HepG2 (cell line): Measurements from ENCODE around the gene ANKRD10. TPM values are rescaled to one million over a fixed set of nuclear protein-coding genes. Genes with fewer than 3 reads are reported as not detected.

Experiments
- IKZF5 ChIP-seq: IDR thresholded peaks from 2 replicates; pipeline ENCODE4 v1.6.1; 2018; ENCODE audit warnings: missing genetic modification reagents, mild to moderate bottlenecking, missing compliant biosample characterization
- ISX ChIP-seq: sonication (generic); formaldehyde crosslinking; conservative IDR thresholded peaks from 2 replicates; pipeline ENCODE4 v1.5.0; 2020; ENCODE audit warnings: missing genetic modification reagents
- MZF1 ChIP-seq: sonication (generic); formaldehyde crosslinking; IDR thresholded peaks from 2 replicates; pipeline ENCODE4 v1.8.1; 2023; ENCODE audit warnings: mild to moderate bottlenecking, missing genetic modification reagents, borderline replicate concordance
- NCOA1 ChIP-seq: sonication (generic); formaldehyde crosslinking; IDR thresholded peaks from 2 replicates; pipeline ENCODE4 v1.9.0; 2021; ENCODE audit warnings: missing genetic modification reagents
- PHF20 ChIP-seq: sonication (generic); formaldehyde crosslinking; IDR thresholded peaks from 2 replicates; pipeline ENCODE4 v1.5.0; 2020; ENCODE audit warnings: mild to moderate bottlenecking, missing genetic modification reagents
- REPIN1 ChIP-seq: sonication (generic); formaldehyde crosslinking; IDR thresholded peaks from 2 replicates; pipeline ENCODE4 v1.8.0; 2022; ENCODE audit warnings: missing genetic modification reagents, low read depth, mild to moderate bottlenecking, borderline replicate concordance
- ZBTB10 ChIP-seq: sonication (generic); formaldehyde crosslinking; IDR thresholded peaks from 2 replicates; pipeline ENCODE4 v1.4.0; 2020; ENCODE audit warnings: missing genetic modification reagents, borderline replicate concordance
- ZFP36L2 ChIP-seq: sonication (generic); formaldehyde crosslinking; IDR thresholded peaks from 2 replicates; pipeline ENCODE4 v1.4.0; 2020; ENCODE audit warnings: missing genetic modification reagents
- ZHX2 ChIP-seq, 2 experiments: sonication (generic) in 1 of 2; formaldehyde crosslinking in 1 of 2; IDR thresholded peaks; 2 replicates each; pipeline versions ENCODE4 v1.6.1 to v1.9.0; 2014 to 2022; ENCODE audit warnings: antibody characterized with exemption in 1 of 2, borderline replicate concordance in 1 of 2, inconsistent platforms in 1 of 2, low read depth in 1 of 2, missing genetic modification reagents in 1 of 2
- ZMYM3 ChIP-seq: sonication (generic); formaldehyde crosslinking; IDR thresholded peaks from 2 replicates; pipeline ENCODE4 v1.5.1; 2020; ENCODE audit warnings: mild to moderate bottlenecking, missing genetic modification reagents
- ZNF431 ChIP-seq: sonication (generic); formaldehyde crosslinking; IDR thresholded peaks from 2 replicates; pipeline ENCODE4 v1.9.0; 2022; ENCODE audit warnings: missing genetic modification reagents, low read depth, mild to moderate bottlenecking, borderline replicate concordance
- ZNF512 ChIP-seq: sonication (generic); formaldehyde crosslinking; IDR thresholded peaks from 2 replicates; pipeline ENCODE4 v1.4.0; 2020; ENCODE audit warnings: mild to moderate bottlenecking, missing genetic modification reagents
- ZNF614 ChIP-seq: IDR thresholded peaks from 2 replicates; pipeline ENCODE4 v1.6.1; 2018; ENCODE audit warnings: missing biosample characterization, missing genetic modification reagents, inconsistent platforms, borderline replicate concordance
- ZNF670 ChIP-seq: sonication (generic); formaldehyde crosslinking; IDR thresholded peaks from 2 replicates; pipeline ENCODE4 v1.8.0; 2022; ENCODE audit warnings: mild to moderate bottlenecking, missing genetic modification reagents, borderline replicate concordance
- ZNF781 ChIP-seq: sonication (generic); formaldehyde crosslinking; IDR thresholded peaks from 2 replicates; pipeline ENCODE4 v1.5.1; 2020; ENCODE audit warnings: borderline replicate concordance, mild to moderate bottlenecking, missing genetic modification reagents; ENCODE audit errors: not compliant biosample characterization
- ZSCAN22 ChIP-seq: sonication (generic); formaldehyde crosslinking; IDR thresholded peaks from 2 replicates; pipeline ENCODE4 v1.4.0; 2020; ENCODE audit warnings: mild to moderate bottlenecking, missing genetic modification reagents
- polyA plus RNA-seq, 8 experiments: library from polyadenylated mRNA; depleted of rRNA in 3 of 8; stranded (reverse) in 7 of 8; unstranded in 1 of 8; fragments of >200 nt; fragmentation: Illumina TruSeq in 4 of 8; extraction: Trizol in 4 of 8; gene quantifications; 2 replicates each; pipeline versions ENCODE4 v1.2.1 to v1.2.3, GENCODE V29; 2011 to 2016; ENCODE audit warnings: low read depth in 4 of 8, missing spikeins in 1 of 8, mixed read lengths in 1 of 8; ENCODE audit not compliant: insufficient read depth in 1 of 8
- total RNA-seq, 5 experiments: library from RNA; depleted of rRNA; stranded (reverse); fragments of >200 nt; fragmentation: Illumina TruSeq; extraction: Trizol; gene quantifications; 2 replicates each; pipeline ENCODE4 v1.2.3, GENCODE V29; 2016; ENCODE audit warnings: low read depth in 1 of 5

Gene ANKRD10
- total and polyA plus RNA-seq, 2 of the 13 experiments (the other 11 are each of a cell fraction or from before 2014, with no cell fraction given) = 108 to 115 TPM

GRCh38 chr13:110915057-110915873 lies at the start of gene ANKRD10 (continued):
- no peak for TF ChIP-seq ZBTB10
- TF ChIP-seq ZSCAN22 (CRISPR knock-in tag) = no peak
- no peak for TF ChIP-seq ZMYM3 (CRISPR knock-in tag)
- no peak for TF ChIP-seq IKZF5
- TF ChIP-seq ZNF431 (CRISPR knock-in tag) = 0 out of 2 replicates have a peak, but pooled peaks have one; percentile 18
- TF ChIP-seq ZNF781 = no peak
- TF ChIP-seq MZF1 (CRISPR knock-in tag) = no peak
- TF ChIP-seq ZNF614 = no peak
- TF ChIP-seq ISX (CRISPR knock-in tag) = 0 out of 2 replicates have a peak, but pooled peaks have one; percentile 45
- TF ChIP-seq ZFP36L2 (CRISPR knock-in tag) = no peak
- no peak for TF ChIP-seq ZNF512 (CRISPR knock-in tag)
- TF ChIP-seq NCOA1 (CRISPR knock-in tag) = no peak
- TF ChIP-seq PHF20 (CRISPR knock-in tag) = no peak; the same call in 1 of the 2 replicates
- no peak for TF ChIP-seq REPIN1 (CRISPR knock-in tag)
- no peak for TF ChIP-seq ZHX2 (IDR thresholded peaks at IDR 0.05; ENCODE audit: low read depth)
- TF ChIP-seq ZHX2 (CRISPR knock-in tag; IDR thresholded peaks at IDR 0.05; ENCODE audit: borderline replicate concordance) = 0 out of 2 replicates have a peak, but pooled peaks have one; percentile 17
- TF ChIP-seq ZNF670 (CRISPR knock-in tag) = peak; percentile 74; the same call in 1 of the 2 replicates
